ENCODE data around the gene PCNX2.

PCNX2 gene

DNA sequence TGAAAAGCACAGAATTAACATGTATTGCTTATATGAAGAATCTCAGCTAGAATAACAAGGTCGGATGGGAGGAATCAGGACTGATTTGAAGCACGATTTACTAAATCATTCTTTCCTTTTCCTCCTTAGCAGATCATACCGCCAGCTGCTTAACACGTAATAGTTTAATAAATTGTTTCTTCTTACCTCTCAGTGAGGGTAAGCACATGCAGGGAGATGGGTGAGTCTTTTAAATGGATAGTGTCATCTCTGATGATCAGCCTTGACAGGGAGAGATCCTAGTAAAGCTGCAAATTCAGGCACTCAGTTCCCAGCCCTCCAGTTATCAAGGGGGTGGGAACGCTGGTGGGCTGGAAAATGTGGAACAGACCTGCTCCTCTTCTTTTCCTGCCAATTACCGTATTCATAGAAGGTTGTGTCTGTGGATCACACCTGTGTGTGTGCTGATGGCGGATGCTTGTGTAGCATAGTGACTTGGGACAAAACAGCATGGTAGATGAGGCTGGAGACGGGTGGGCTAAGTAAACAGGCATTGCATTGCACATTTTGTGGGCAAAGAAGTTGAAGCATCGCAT lies 314.5 kb downstream of the PCNX2 start:
- Histone ChIP-seq H3K9me3 (no peaks in the 10 kb centered on the region), H3K4me3 (ENCODE audit: low read depth, low read length) (no peak overlapping the region), H3K4me1 (peaks cover 26% of the 10 kb centered on the region), H3K36me3 (peaks cover 24% of the 10 kb centered on the region), H3K27me3 (no peaks in the 10 kb centered on the region)
- DNase-seq, result no peak
- no peak for TF ChIP-seq CTCF (IDR thresholded peaks at IDR 0.05; ENCODE audit: low read depth, low read length)

- TF ChIP-seq CTCF (IDR thresholded peaks at IDR 0.05; ENCODE audit: low read depth, low read length), result no peak
- peaks cover 24% of the 10 kb centered on the region for H3K36me3 ChIP-seq
- H3K4me1 ChIP-seq, result peaks cover 26% of the 10 kb centered on the region
- no peak for DNase-seq
- H3K9me3 ChIP-seq, result no peaks in the 10 kb centered on the region
- no peak overlapping the region for H3K4me3 ChIP-seq (ENCODE audit: low read depth, low read length)
- no peaks in the 10 kb centered on the region for H3K27me3 ChIP-seq
These were observed 315.1 kb downstream of the PCNX2 start for GRCh38 chr1:232980355-232980978.

DNA sequence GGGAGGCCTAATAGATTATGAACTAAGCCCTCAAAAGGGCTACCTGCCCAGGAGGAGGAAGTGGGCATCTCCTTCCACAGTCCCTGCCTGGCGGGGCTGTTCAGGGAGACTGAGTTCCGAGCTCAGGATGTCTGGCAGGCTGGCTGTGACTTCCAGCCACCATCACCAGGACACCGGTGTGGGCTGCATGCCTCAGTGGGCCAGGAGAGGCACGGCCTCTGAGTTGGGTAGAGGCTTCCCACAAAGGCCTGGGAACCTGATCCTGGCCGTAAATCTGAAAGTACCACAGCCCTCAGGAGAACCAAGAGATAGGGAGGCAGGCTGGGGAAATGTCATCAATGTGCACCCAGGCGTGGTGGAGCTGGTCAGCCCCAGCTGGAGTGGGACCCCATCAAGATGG lies 316.0 kb downstream of the PCNX2 start:
- Histone ChIP-seq H3K4me3 (ENCODE audit: low read depth, low read length) (no peak overlapping the region), H3K27me3 (no peaks in the 10 kb centered on the region), H3K36me3 (peaks cover 26% of the 10 kb centered on the region), H3K9me3 (no peaks in the 10 kb centered on the region), H3K4me1 (peaks cover 32% of the 10 kb centered on the region)
- no peak for TF ChIP-seq CTCF (IDR thresholded peaks at IDR 0.05; ENCODE audit: low read depth, low read length)
- DNase-seq, result no peak

DNA sequence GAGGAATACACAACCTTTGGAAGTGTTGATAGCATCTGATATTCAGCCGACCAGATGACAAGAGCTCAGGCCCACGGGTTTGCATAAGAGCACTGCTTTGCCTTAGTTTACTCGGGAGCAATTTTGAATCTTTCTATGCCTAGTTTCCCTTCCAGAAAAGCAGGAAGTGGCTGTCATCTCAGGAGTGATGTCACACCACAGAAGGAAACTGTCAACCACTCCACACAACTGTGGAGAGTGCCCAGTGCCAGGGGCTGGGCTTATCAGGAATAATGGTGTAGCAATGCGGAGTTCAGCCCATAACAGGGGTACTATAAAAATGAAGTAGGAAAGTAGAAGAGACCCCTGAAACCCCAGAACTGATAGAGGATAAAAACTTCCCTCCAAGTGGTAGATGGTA lies 316.7 kb downstream of the PCNX2 start:
- Histone ChIP-seq H3K36me3 (peaks cover 29% of the 10 kb centered on the region), H3K9me3 (no peaks in the 10 kb centered on the region)
- DNase-seq, result no peak

DNA sequence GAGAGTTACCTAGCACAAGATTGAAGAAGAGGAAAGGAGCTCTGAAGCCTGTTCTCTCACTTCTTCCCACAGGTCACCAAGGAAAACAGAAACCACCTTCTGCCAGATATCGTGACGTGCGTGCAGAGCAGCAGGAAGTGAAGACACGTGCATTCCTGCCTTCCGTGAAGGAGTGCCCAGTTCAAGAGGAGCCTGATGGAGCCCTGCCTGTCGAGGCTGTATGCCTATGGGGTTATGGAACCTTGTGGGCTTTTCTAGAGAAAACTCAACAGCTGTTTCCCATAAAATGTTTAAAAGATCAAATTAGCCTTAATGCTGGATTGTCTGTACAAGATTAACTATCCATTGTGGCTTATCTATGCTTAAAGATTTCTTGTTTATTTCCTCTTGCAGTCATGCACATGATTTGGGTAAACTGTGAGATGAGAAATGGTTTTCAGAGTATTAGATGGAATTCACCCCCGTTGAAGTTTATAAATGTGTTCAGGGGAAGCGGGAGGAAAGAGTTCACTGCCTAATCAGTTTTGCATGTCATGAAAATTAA lies 317.4 kb downstream of the PCNX2 start:
- peaks cover 32% of the 10 kb centered on the region for H3K4me1 ChIP-seq
- no peak overlapping the region for H3K4me3 ChIP-seq (ENCODE audit: low read depth, low read length)
- no peak for TF ChIP-seq CTCF (IDR thresholded peaks at IDR 0.05; ENCODE audit: low read depth, low read length)
- DNase-seq, result peak; percentile 57
- H3K9me3 ChIP-seq, result no peaks in the 10 kb centered on the region
- no peaks in the 10 kb centered on the region for H3K27me3 ChIP-seq
- H3K36me3 ChIP-seq, result peaks cover 28% of the 10 kb centered on the region

More for the DNA sequence above, 316.7 kb downstream of the PCNX2 start:
- Histone ChIP-seq H3K4me3 (ENCODE audit: low read depth, low read length) (no peak overlapping the region), H3K27me3 (no peaks in the 10 kb centered on the region), H3K4me1 (peaks cover 32% of the 10 kb centered on the region)
- no peak for TF ChIP-seq CTCF (IDR thresholded peaks at IDR 0.05; ENCODE audit: low read depth, low read length)

GRCh38 chr1:232974971-232975370 lies 320.6 kb downstream of the PCNX2 start:
- Histone ChIP-seq H3K9me3 (no peaks in the 10 kb centered on the region), H3K27me3 (no peaks in the 10 kb centered on the region), H3K4me3 (ENCODE audit: low read depth, low read length) (no peak overlapping the region), H3K36me3 (peaks cover 54% of the 10 kb centered on the region), H3K4me1 (peaks cover 39% of the 10 kb centered on the region)
- no peak for TF ChIP-seq CTCF (IDR thresholded peaks at IDR 0.05; ENCODE audit: low read depth, low read length)
- no peak for DNase-seq
